H9 (cell line): Measurements from ENCODE around the gene NOA1. TPM values are rescaled to one million over a fixed set of nuclear protein-coding genes. Genes with fewer than 3 reads are reported as not detected.

ENCODE experiments used
- DNase-seq: peaks from one replicate; pipeline ENCODE4 v3.0.0-alpha.2; 2017
- H2AFZ ChIP-seq: one replicate; pipeline ENCODE4 v1.6.1; 2013; ENCODE audit warnings: mild to moderate bottlenecking, low read length, control low read depth, moderate library complexity
- H2AK5ac ChIP-seq: 2 replicates; pipeline ENCODE4 v1.6.1; 2013; ENCODE audit warnings: low read length, control low read depth, mixed read lengths; ENCODE audit not compliant: insufficient read length
- H2BK120ac ChIP-seq: one replicate; pipeline ENCODE4 v1.6.1; 2013; ENCODE audit warnings: low read depth, mild to moderate bottlenecking, low read length, control low read depth, inconsistent platforms; ENCODE audit not compliant: poor library complexity, severe bottlenecking
- H2BK12ac ChIP-seq: 2 replicates; pipeline ENCODE4 v1.6.1; 2013; ENCODE audit warnings: low read length, control low read depth, mixed read lengths, low read depth; ENCODE audit not compliant: insufficient read length
- H2BK15ac ChIP-seq: 2 replicates; pipeline ENCODE4 v1.6.1; 2013; ENCODE audit warnings: low read depth, low read length, control low read depth
- H2BK20ac ChIP-seq: one replicate; pipeline ENCODE4 v1.6.1; 2013; ENCODE audit warnings: low read depth, mild to moderate bottlenecking, low read length, control low read depth, inconsistent platforms; ENCODE audit not compliant: poor library complexity, severe bottlenecking
- H2BK5ac ChIP-seq: 2 replicates; pipeline ENCODE4 v1.6.1; 2013; ENCODE audit warnings: low read length, control low read depth, mixed read lengths; ENCODE audit not compliant: insufficient read length
- H3K14ac ChIP-seq: 2 replicates; pipeline ENCODE4 v1.6.1; 2013; ENCODE audit warnings: low read length, control low read depth; ENCODE audit not compliant: insufficient read depth
- H3K18ac ChIP-seq: 2 replicates; pipeline ENCODE4 v1.6.1; 2013; ENCODE audit warnings: low read depth, mild to moderate bottlenecking, mixed read lengths, low read length, control low read depth; ENCODE audit not compliant: insufficient read length
- H3K23ac ChIP-seq: 2 replicates; pipeline ENCODE4 v1.6.1; 2013; ENCODE audit warnings: low read length, control low read depth, mixed read lengths, low read depth; ENCODE audit not compliant: insufficient read length
- H3K23me2 ChIP-seq: 2 replicates; pipeline ENCODE4 v1.6.1; 2013; ENCODE audit warnings: low read depth, mild to moderate bottlenecking, mixed read lengths, low read length, control low read depth; ENCODE audit not compliant: insufficient read length, poor library complexity, severe bottlenecking
- H3K27ac ChIP-seq: 2 replicates; pipeline ENCODE4 v1.5.1; 2013; ENCODE audit warnings: low read length, control low read depth, mixed read lengths, low read depth; ENCODE audit not compliant: insufficient read length
- H3K27me3 ChIP-seq: 2 replicates; pipeline ENCODE4 v1.6.1; 2013; ENCODE audit warnings: low read length, control low read depth, inconsistent platforms; ENCODE audit not compliant: insufficient read depth
- H3K4ac ChIP-seq: 2 replicates; pipeline ENCODE4 v1.6.1; 2013; ENCODE audit warnings: low read depth, mild to moderate bottlenecking, control low read depth, inconsistent platforms, low read length, moderate library complexity
- H3K4me1 ChIP-seq: 2 replicates; pipeline ENCODE4 v1.6.1; 2013; ENCODE audit warnings: low read length, control low read depth, inconsistent platforms; ENCODE audit not compliant: insufficient read depth
- H3K4me2 ChIP-seq: 2 replicates; pipeline ENCODE4 v1.6.1; 2013; ENCODE audit warnings: low read length, control low read depth, mixed read lengths; ENCODE audit not compliant: insufficient read length, insufficient read depth
- H3K56ac ChIP-seq: 2 replicates; pipeline ENCODE4 v1.6.1; 2013; ENCODE audit warnings: low read depth, mild to moderate bottlenecking, mixed read lengths, low read length, control low read depth; ENCODE audit not compliant: insufficient read length
- H3K79me1 ChIP-seq: 2 replicates; pipeline ENCODE4 v1.6.1; 2013; ENCODE audit warnings: low read depth, mild to moderate bottlenecking, moderate library complexity, low read length, control low read depth, inconsistent platforms; ENCODE audit not compliant: insufficient read depth, poor library complexity, severe bottlenecking
- H3K79me2 ChIP-seq: 2 replicates; pipeline ENCODE4 v1.6.1; 2013; ENCODE audit warnings: low read length, control low read depth, inconsistent platforms; ENCODE audit not compliant: insufficient read depth
- H3K9ac ChIP-seq: 2 replicates; pipeline ENCODE4 v1.6.1; 2013; ENCODE audit warnings: low read length, control low read depth, mixed read lengths; ENCODE audit not compliant: insufficient read length; ENCODE audit errors: extremely low read depth
- H3K9me3 ChIP-seq: one replicate; pipeline ENCODE4 v1.6.1; 2013; ENCODE audit warnings: low read depth, low read length, inconsistent platforms; ENCODE audit not compliant: control insufficient read depth
- H3T11ph ChIP-seq: one replicate; pipeline ENCODE4 v1.6.1; 2013; ENCODE audit warnings: mild to moderate bottlenecking, low read length, control low read depth, inconsistent platforms
- H4K20me1 ChIP-seq: one replicate; pipeline ENCODE4 v1.6.1; 2013; ENCODE audit not compliant: control insufficient read depth, insufficient read length, insufficient read depth
- H4K5ac ChIP-seq: 2 replicates; pipeline ENCODE4 v1.6.1; 2013; ENCODE audit warnings: low read depth, mild to moderate bottlenecking, mixed read lengths, low read length, control low read depth; ENCODE audit not compliant: insufficient read length
- H4K8ac ChIP-seq: replicated peaks from 2 replicates; pipeline ENCODE4 v1.6.1; 2013; ENCODE audit warnings: low read length, control low read depth, mixed read lengths, low read depth; ENCODE audit not compliant: insufficient read length
- H4K91ac ChIP-seq: 2 replicates; pipeline ENCODE4 v1.6.1; 2013; ENCODE audit warnings: low read depth, mild to moderate bottlenecking, moderate library complexity, mixed read lengths, low read length, control low read depth; ENCODE audit not compliant: insufficient read length
- H3K27ac Mint-ChIP-seq, 3 experiments: 2 replicates in 2 of 3; 3 replicates in 1 of 3; pipeline ENCODE4 v1.8.0; 2020 to 2021; ENCODE audit warnings: mixed read lengths in 3 of 3, mild to moderate bottlenecking in 1 of 3, moderate library complexity in 1 of 3
- H3K27me3 Mint-ChIP-seq: 2 replicates; pipeline ENCODE4 v1.8.0; 2021; ENCODE audit warnings: low read depth, mild to moderate bottlenecking, moderate library complexity, mixed read lengths
- H3K36me3 Mint-ChIP-seq, 3 experiments: 2 replicates in 2 of 3; 3 replicates in 1 of 3; pipeline ENCODE4 v1.8.0; 2020 to 2021; ENCODE audit warnings: low read depth in 3 of 3, mixed read lengths in 3 of 3; ENCODE audit not compliant: insufficient read depth in 1 of 3
- H3K4me1 Mint-ChIP-seq, 2 experiments: 2 replicates each; pipeline ENCODE4 v1.8.0; 2020; ENCODE audit warnings: mixed read lengths in 2 of 2
- H3K4me3 Mint-ChIP-seq, 2 experiments: 2 replicates in 1 of 2; 3 replicates in 1 of 2; pipeline ENCODE4 v1.8.0; 2020 to 2021; ENCODE audit warnings: mild to moderate bottlenecking in 2 of 2, mixed read lengths in 2 of 2, moderate library complexity in 1 of 2
- H3K9me3 Mint-ChIP-seq, 2 experiments: 2 replicates in 1 of 2; 3 replicates in 1 of 2; pipeline ENCODE4 v1.8.0; 2020; ENCODE audit warnings: mild to moderate bottlenecking in 2 of 2, mixed read lengths in 2 of 2, moderate library complexity in 1 of 2
- CTCF ChIP-seq: fragments of 200-600 bp; sonication (generic); conservative IDR thresholded peaks from 3 replicates; pipeline ENCODE4 v1.8.0; 2021; ENCODE audit warnings: antibody characterized with exemption, mild to moderate bottlenecking
- WGBS: extraction: QIAGEN DNeasy Blood & Tissue Kit; methylation state at CpG from one replicate; pipeline ENCODE4 v1.1.7; 2013; ENCODE audit warnings: missing lambda C conversion rate, low lambda C conversion rate, mixed read lengths; ENCODE audit not compliant: insufficient read length; ENCODE audit errors: extremely low coverage; 5-methylcytosine and 5-hydroxymethylcytosine counted together
- total RNA-seq: library from RNA; stranded (reverse); gene quantifications from 2 replicates; pipeline ENCODE4 v1.2.1, GENCODE V29; 2021

NOA1 gene
- total RNA-seq, 1 experiment from 2014 or later: 22.8 TPM

- no peak for TF ChIP-seq CTCF
- Histone ChIP-seq H3K9ac (no peak overlapping the region), H3K23ac (no peak overlapping the region), H3K14ac (no peak overlapping the region), H2AK5ac (no peak overlapping the region), H4K91ac (no peak overlapping the region), H3K56ac (no peak overlapping the region), H3K27ac (no peak overlapping the region), H3K9me3 (no peaks in the 10 kb centered on the region), H4K20me1 (no peaks in the 10 kb centered on the region), H3K4ac (no peak overlapping the region), H3K4me1 (no peaks in the 10 kb centered on the region), H3K23me2 (no peaks in the 10 kb centered on the region), H2AFZ (no peak overlapping the region), H3K79me2 (no peaks in the 10 kb centered on the region), H2BK12ac (no peak overlapping the region), H4K8ac (no peak overlapping the region), H4K5ac (no peak overlapping the region), H3K79me1 (no peaks in the 10 kb centered on the region), H3T11ph (no peak overlapping the region), H3K27me3 (no peaks in the 10 kb centered on the region), H2BK120ac (no peak overlapping the region), H2BK20ac (no peak overlapping the region), H3K18ac (no peak overlapping the region), H3K4me2 (no peak overlapping the region), H2BK5ac (no peak overlapping the region), H2BK15ac (no peak overlapping the region)
- Mint-ChIP-seq H3K4me1 (no peaks in the 10 kb centered on the region), H3K9me3 (no peaks in the 10 kb centered on the region), H3K4me3 (no peak overlapping the region), H3K27ac (no peak overlapping the region), H3K27me3 (no peaks in the 10 kb centered on the region), H3K36me3 (peaks cover 33 to 75% (median 66%) of the 10 kb centered on the region in 3 experiments; a peak in 6 of 7 replicates)
- WGBS: no CpG with 5 or more reads among the region's 4 CpGs
- no peak for DNase-seq
Measured at GRCh38 chr4:57013543-57014120, 36.2 kb upstream of the NOA1 start.
